Measurements from ENCODE around the gene ARHGAP11A. TPM values are rescaled to one million over a fixed set of nuclear protein-coding genes. Genes with fewer than 3 reads are reported as not detected.
A peak's percentile ranks its signal among the peaks of the same experiment; 100 is the strongest.
"Not testable (repeated sequence)": the region's sequence is repeated elsewhere in the genome, so short reads cannot be mapped to it uniquely, and the experiment has no call there.

ARHGAP11A gene
- total RNA-seq = 1 to 10 TPM; 7.3 to 8.8 TPM
- polyA plus RNA-seq = 1 to 10 TPM; 2.5 to 5.6 TPM

DNA sequence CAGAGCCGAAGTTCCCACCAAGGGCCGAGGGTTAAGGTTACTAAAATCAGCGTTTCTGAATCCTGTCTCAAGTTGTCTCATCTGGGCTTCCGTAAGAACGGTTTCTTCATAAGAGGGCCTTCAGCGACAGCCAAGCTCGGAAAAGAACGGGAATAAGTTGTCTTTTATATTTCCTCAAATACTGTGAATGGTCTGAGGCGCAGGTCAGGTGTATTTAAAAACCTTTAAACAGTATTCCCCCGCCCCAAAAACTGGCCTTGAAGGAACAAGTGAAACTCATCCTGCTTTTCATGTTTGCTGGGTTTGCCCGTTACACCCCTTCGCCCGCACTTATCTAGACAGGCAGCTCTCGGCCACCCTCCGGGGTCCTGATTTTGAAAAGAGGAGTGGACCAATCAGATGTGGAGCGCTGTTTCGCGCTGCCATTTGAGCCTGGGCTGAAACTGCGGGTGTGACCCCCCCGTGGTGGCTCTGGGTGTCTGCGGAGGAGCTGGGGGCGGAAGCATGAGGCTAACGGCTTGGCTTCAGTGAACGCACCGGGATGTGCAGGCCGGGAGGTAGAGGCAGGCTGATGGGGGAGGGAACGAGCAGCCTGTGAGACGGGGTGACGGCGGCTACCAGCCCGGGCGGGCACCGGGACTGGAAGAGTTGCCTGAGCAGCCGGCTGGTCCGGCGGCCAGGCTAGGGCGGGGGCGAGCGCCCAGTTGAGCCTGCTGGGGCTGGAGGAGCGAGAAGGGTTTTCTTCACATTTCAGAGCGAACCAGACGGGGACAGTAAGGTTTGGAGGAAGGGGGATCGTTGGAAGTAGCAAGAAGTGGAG, at the start of gene ARHGAP11A:
Gene ARHGAP11A (plus strand): TSS at position 454 of the 820 bp plus-strand sequence. CDS start 708 bp downstream, outside the sequence.
- Histone ChIP-seq H3K4me3 (ENCODE audit: low read length in 2 of 2) (peak within 1 kb of the TSS; percentile 65 to 66), H3K27ac (ENCODE audit: low read depth, low read length) (peak within 1 kb of the TSS; percentile 59)
- POLR2A ChIA-PET (ENCODE audit: partially characterized antibody); H3K9me3 Mint-ChIP-seq; H3K27me3 ChIP-seq (ENCODE audit: insufficient read depth, low read length); H3K9me3 ChIP-seq (ENCODE audit: control insufficient read depth in 1 of 2, low read length in 2 of 2); H3K36me3 ChIP-seq (ENCODE audit: insufficient read depth, low read length); H3K4me1 ChIP-seq (ENCODE audit: insufficient read depth, low read length); H3K27me3 Mint-ChIP-seq; CTCF ChIA-PET (ENCODE audit: partially characterized antibody); intact Hi-C loops (cut with micrococcal nuclease): not testable (repeated sequence)
- peaks cover 10 to 28% (median 23%) of the 10 kb centered on the region in 4 donors for H3K4me1 Mint-ChIP-seq
- peak; percentile 88 to 91 (median 89) for DNase-seq
- H3K4me3 Mint-ChIP-seq = peak within 1 kb of the TSS; percentile 93 to 100 (median 94)
- peaks cover 0 to 13% of the 10 kb centered on the region in 2 donors for H3K36me3 Mint-ChIP-seq
- H3K27ac Mint-ChIP-seq = peak within 1 kb of the TSS; percentile 90 to 97 (median 92)

DNA sequence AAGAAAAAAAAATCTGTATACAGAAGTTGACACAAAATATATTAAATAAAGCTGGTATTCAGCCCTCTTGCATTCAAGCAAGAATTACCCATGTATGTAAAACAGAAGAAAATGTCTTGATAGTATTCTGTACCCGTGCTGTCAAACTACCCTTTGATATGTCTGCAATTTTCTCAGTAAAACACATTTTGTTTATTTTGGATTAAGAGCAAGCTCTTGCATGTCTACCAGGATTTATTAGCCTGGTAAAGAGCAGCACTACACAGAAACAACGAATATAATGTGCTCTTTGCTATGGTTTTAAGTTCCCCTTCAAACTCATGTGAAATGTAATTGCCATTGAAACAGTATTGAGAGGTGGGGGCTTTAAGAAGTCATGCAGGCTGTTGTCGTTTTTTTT, 46.3 kb upstream of the ARHGAP11A start:
- H3K36me3 ChIP-seq (ENCODE audit: insufficient read depth, low read length); H3K27me3 Mint-ChIP-seq; intact Hi-C loops (cut with micrococcal nuclease); H3K9me3 ChIP-seq (ENCODE audit: control insufficient read depth in 1 of 2, low read length in 2 of 2); DNase-seq; H3K4me3 ChIP-seq (ENCODE audit: low read length in 2 of 2); H3K4me1 Mint-ChIP-seq; H3K4me1 ChIP-seq (ENCODE audit: insufficient read depth, low read length); H3K27me3 ChIP-seq (ENCODE audit: insufficient read depth, low read length); H3K9me3 Mint-ChIP-seq; H3K27ac ChIP-seq (ENCODE audit: low read depth, low read length); H3K4me3 Mint-ChIP-seq; POLR2A ChIA-PET (ENCODE audit: partially characterized antibody); H3K27ac Mint-ChIP-seq; H3K36me3 Mint-ChIP-seq; CTCF ChIA-PET (ENCODE audit: partially characterized antibody): not testable (repeated sequence)

- H3K36me3 ChIP-seq (ENCODE audit: insufficient read depth, low read length); H3K36me3 Mint-ChIP-seq; H3K9me3 Mint-ChIP-seq; H3K27me3 ChIP-seq (ENCODE audit: insufficient read depth, low read length); H3K4me1 ChIP-seq (ENCODE audit: insufficient read depth, low read length); intact Hi-C loops (cut with micrococcal nuclease); CTCF ChIA-PET (ENCODE audit: partially characterized antibody); H3K27ac ChIP-seq (ENCODE audit: low read depth, low read length); H3K9me3 ChIP-seq (ENCODE audit: control insufficient read depth in 1 of 2, low read length in 2 of 2); H3K4me3 ChIP-seq (ENCODE audit: low read length in 2 of 2); H3K4me1 Mint-ChIP-seq; H3K27me3 Mint-ChIP-seq; POLR2A ChIA-PET (ENCODE audit: partially characterized antibody): not testable (repeated sequence)
- H3K27ac Mint-ChIP-seq = peak overlapping the region in 3 of 7 donors; percentile 2 to 77 (median 12)
- H3K4me3 Mint-ChIP-seq = peak overlapping the region in 6 of 8 donors; percentile 14 to 74 (median 63)
- peak in 2 of 5 donors; percentile 2 to 5 for DNase-seq
These were observed 36.8 kb upstream of the ARHGAP11A start for GRCh38 chr15:32578482-32578881.

DNA sequence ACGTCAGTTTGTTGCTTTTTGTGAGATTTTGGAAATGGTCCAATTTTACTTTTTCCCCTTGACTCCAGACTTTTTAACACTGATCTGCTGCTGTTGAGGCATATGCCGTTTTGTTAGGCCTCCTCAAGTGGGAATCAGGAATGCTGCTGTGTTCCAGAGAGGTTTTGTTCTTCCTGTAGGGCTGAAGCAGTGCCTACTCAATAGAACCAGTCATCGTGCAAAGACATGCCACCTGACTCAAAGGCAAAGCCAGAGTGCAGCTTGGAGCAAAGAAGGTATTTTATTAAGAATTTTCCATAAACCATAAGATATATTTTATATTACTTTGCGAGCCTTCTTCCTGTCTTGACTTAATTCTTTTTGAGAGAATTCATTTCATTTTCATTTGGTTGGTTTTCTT, 29.5 kb upstream of the ARHGAP11A start:
- H3K4me3 Mint-ChIP-seq; H3K36me3 ChIP-seq (ENCODE audit: insufficient read depth, low read length); H3K9me3 Mint-ChIP-seq; H3K27ac Mint-ChIP-seq; H3K27me3 Mint-ChIP-seq; intact Hi-C loops (cut with micrococcal nuclease); H3K4me1 Mint-ChIP-seq; H3K4me1 ChIP-seq (ENCODE audit: insufficient read depth, low read length); H3K27ac ChIP-seq (ENCODE audit: low read depth, low read length); H3K27me3 ChIP-seq (ENCODE audit: insufficient read depth, low read length); H3K9me3 ChIP-seq (ENCODE audit: control insufficient read depth in 1 of 2, low read length in 2 of 2); POLR2A ChIA-PET (ENCODE audit: partially characterized antibody); H3K4me3 ChIP-seq (ENCODE audit: low read length in 2 of 2); DNase-seq; H3K36me3 Mint-ChIP-seq; CTCF ChIA-PET (ENCODE audit: partially characterized antibody): not testable (repeated sequence)

DNA sequence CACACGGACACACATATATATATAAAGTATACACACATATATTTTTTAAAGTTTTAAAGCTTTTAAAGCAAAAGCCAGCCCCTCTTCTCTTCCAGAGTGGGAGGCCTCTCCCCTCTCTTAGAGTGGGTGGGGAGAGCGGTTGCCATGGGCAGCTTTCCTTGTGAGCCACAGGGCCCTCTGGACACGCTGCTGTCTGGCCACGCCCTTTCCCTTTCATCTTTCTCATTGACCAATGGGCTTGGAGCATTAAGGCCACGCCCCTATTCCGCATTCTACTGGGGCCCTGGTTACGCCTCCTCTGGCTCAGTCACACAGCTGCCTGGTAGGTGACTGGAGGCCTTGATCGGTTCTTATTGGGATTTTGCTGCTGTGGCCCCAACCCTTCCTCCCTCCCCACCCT, 22.2 kb upstream of the ARHGAP11A start, which contains the start of gene GOLGA8N:
Gene GOLGA8N (plus strand): TSS at position 306 of the 400 bp plus-strand sequence.
- H3K36me3 ChIP-seq (ENCODE audit: insufficient read depth, low read length); H3K4me1 ChIP-seq (ENCODE audit: insufficient read depth, low read length); H3K4me3 Mint-ChIP-seq; H3K27me3 Mint-ChIP-seq; H3K36me3 Mint-ChIP-seq; H3K9me3 ChIP-seq (ENCODE audit: control insufficient read depth in 1 of 2, low read length in 2 of 2); H3K4me1 Mint-ChIP-seq; POLR2A ChIA-PET (ENCODE audit: partially characterized antibody); H3K27ac Mint-ChIP-seq; H3K27me3 ChIP-seq (ENCODE audit: insufficient read depth, low read length); CTCF ChIA-PET (ENCODE audit: partially characterized antibody); intact Hi-C loops (cut with micrococcal nuclease); H3K9me3 Mint-ChIP-seq; H3K27ac ChIP-seq (ENCODE audit: low read depth, low read length); H3K4me3 ChIP-seq (ENCODE audit: low read length in 2 of 2); DNase-seq: not testable (repeated sequence)

- H3K27ac Mint-ChIP-seq; H3K9me3 Mint-ChIP-seq; H3K4me3 Mint-ChIP-seq; H3K4me1 ChIP-seq (ENCODE audit: insufficient read depth, low read length); CTCF ChIA-PET (ENCODE audit: partially characterized antibody); H3K36me3 ChIP-seq (ENCODE audit: insufficient read depth, low read length); H3K27me3 Mint-ChIP-seq; H3K9me3 ChIP-seq (ENCODE audit: control insufficient read depth in 1 of 2, low read length in 2 of 2); H3K27me3 ChIP-seq (ENCODE audit: insufficient read depth, low read length); H3K4me1 Mint-ChIP-seq; H3K27ac ChIP-seq (ENCODE audit: low read depth, low read length); DNase-seq; H3K4me3 ChIP-seq (ENCODE audit: low read length in 2 of 2); H3K36me3 Mint-ChIP-seq; POLR2A ChIA-PET (ENCODE audit: partially characterized antibody); intact Hi-C loops (cut with micrococcal nuclease): not testable (repeated sequence)
These were observed 5.8 kb upstream of the ARHGAP11A start for GRCh38 chr15:32609518-32609917.

DNA sequence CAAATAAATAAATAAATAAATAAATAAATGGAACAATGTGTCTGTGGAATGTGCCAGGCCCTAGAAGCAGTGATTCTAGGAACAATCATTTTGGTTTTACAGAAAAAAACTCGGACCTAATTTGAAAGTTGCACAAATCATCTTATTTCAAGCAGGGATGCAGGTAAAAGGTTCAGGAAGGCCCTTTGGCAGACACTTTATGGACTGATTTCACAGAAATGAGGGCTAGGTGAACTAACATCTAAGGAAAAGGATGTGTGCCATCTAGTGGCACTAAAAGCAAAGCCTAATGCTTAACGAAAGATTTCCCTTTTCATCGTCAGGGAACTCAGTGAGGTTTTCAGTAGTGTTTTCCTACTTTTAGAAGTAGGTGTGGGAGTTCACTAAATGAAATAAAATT, 4.6 kb upstream of the ARHGAP11A start:
- POLR2A ChIA-PET (ENCODE audit: partially characterized antibody); H3K4me3 ChIP-seq (ENCODE audit: low read length in 2 of 2); H3K4me3 Mint-ChIP-seq; H3K36me3 ChIP-seq (ENCODE audit: insufficient read depth, low read length); intact Hi-C loops (cut with micrococcal nuclease); CTCF ChIA-PET (ENCODE audit: partially characterized antibody); H3K27ac Mint-ChIP-seq; H3K27me3 ChIP-seq (ENCODE audit: insufficient read depth, low read length); H3K27ac ChIP-seq (ENCODE audit: low read depth, low read length); H3K9me3 ChIP-seq (ENCODE audit: control insufficient read depth in 1 of 2, low read length in 2 of 2); H3K9me3 Mint-ChIP-seq; H3K27me3 Mint-ChIP-seq; H3K4me1 ChIP-seq (ENCODE audit: insufficient read depth, low read length): not testable (repeated sequence)
- peaks cover 4 to 11% (median 8%) of the 10 kb centered on the region in 4 donors for H3K4me1 Mint-ChIP-seq
- peak in 2 of 5 donors; percentile 26 for DNase-seq
- peaks cover 3 to 10% of the 10 kb centered on the region in 2 donors for H3K36me3 Mint-ChIP-seq
